Measurements from ENCODE around the gene RNF145.

GRCh38 chr5:159170021-159170420, 39.3 kb downstream of the RNF145 start:
- TF ChIP-seq EZH2 (IDR thresholded peaks at IDR 0.05) = no peak
- no peak for TF ChIP-seq POLR2AphosphoS5 (IDR thresholded peaks at IDR 0.05; ENCODE audit: borderline replicate concordance, low read depth, low read length)
- TF ChIP-seq FOXP2 (optimal IDR thresholded peaks at IDR 0.05; ENCODE audit: control extremely low read depth, extremely low read length, insufficient read depth) = no peak

All from SK-N-MC (cell line).